K562 (cell line): ENCODE results near the gene IZUMO1R. TPM values are rescaled to one million over a fixed set of nuclear protein-coding genes. Genes with fewer than 3 reads are reported as not detected.

Experiments used
- ATAC-seq: fragments of 200-7000 bp; cut with Tn5 transposase; 3 replicates; pipeline ENCODE4 v1.9.1; 2020; ENCODE audit warnings: moderate library complexity
- BruUV-seq: library from RNA; stranded (reverse); fragments of 400-500 nt; replicated peaks from 2 replicates; lab custom pipeline; 2021; lab: Mats Ljungman, UMichigan
- CTCF ChIA-PET: fragments of 300-600 bp; formaldehyde crosslinking; extraction: SDS; loops from one replicate; lab custom pipeline; 2021; ENCODE audit warnings: low intra/inter-chr PET ratio; lab: Yijun Ruan, JAX
- POLR2A ChIA-PET: fragments of 300-600, 350-650 bp; sonication (Branson Sonifier 250); formaldehyde crosslinking; extraction: SDS; loops from one replicate; lab custom pipeline; 2021; ENCODE audit warnings: antibody characterized with exemption, inconsistent platforms; lab: Yijun Ruan, JAX
- DNase-seq, 4 experiments: peaks; one replicate each; pipeline versions ENCODE4 v3.0.0 to v3.0.0-alpha.2; 2011 to 2018; ENCODE audit warnings: low spot score in 3 of 4, mixed read lengths in 3 of 4; ENCODE audit errors: extremely low read depth in 1 of 4
- FAIRE-seq: peaks from 2 replicates; lab custom pipeline; 2011; peaks lifted over from hg19 to GRCh38; lab: Jason Lieb, UNC
- H2AFZ ChIP-seq: 2 replicates; pipeline ENCODE4 v1.6.0; 2011; ENCODE audit warnings: low read depth, low read length, control low read depth, inconsistent platforms
- H3K27ac ChIP-seq: fragments of 200-600 bp; 3 replicates; pipeline ENCODE4 v1.8.0; 2011; ENCODE audit warnings: low read depth, mild to moderate bottlenecking, control low read depth, inconsistent platforms, low read length, moderate library complexity, mixed read lengths; ENCODE audit errors: extremely low read depth
- H3K27me3 ChIP-seq, 2 experiments: fragments of 300-600 bp in 1 of 2; 2 replicates in 1 of 2; 3 replicates in 1 of 2; pipeline versions ENCODE4 v1.6.0 to v1.8.0; 2011; ENCODE audit warnings: inconsistent platforms in 2 of 2, low read length in 2 of 2, mild to moderate bottlenecking in 1 of 2, mixed read lengths in 1 of 2, moderate library complexity in 1 of 2; ENCODE audit not compliant: control insufficient read depth in 2 of 2, insufficient read depth in 2 of 2
- H3K36me3 ChIP-seq: fragments of 300-600 bp; 3 replicates; pipeline ENCODE4 v1.8.0; 2011; ENCODE audit warnings: mild to moderate bottlenecking, low read length, inconsistent platforms; ENCODE audit not compliant: control insufficient read depth, insufficient read depth
- H3K4me1 ChIP-seq, 2 experiments: fragments of 200-600 bp in 1 of 2; replicated peaks in 1 of 2; 2 replicates in 1 of 2; 3 replicates in 1 of 2; pipeline versions ENCODE4 v1.5.1 to v1.8.0; 2011; ENCODE audit warnings: inconsistent platforms in 2 of 2, low read length in 2 of 2, mild to moderate bottlenecking in 1 of 2, mixed read lengths in 1 of 2, moderate library complexity in 1 of 2; ENCODE audit not compliant: control insufficient read depth in 2 of 2, insufficient read depth in 2 of 2
- H3K4me2 ChIP-seq: 2 replicates; pipeline ENCODE4 v1.6.1; 2011; ENCODE audit warnings: low read length, control low read depth, inconsistent platforms, mixed read lengths; ENCODE audit not compliant: insufficient read depth
- H3K4me3 ChIP-seq: fragments of 200-600 bp; sonication (generic), shearing (Covaris generic); 2 replicates; pipeline ENCODE4 v1.5.1; 2016; ENCODE audit warnings: control low read depth, inconsistent platforms
- H3K79me2 ChIP-seq: fragments of 200-600 bp; 3 replicates; pipeline ENCODE4 v1.8.0; 2011; ENCODE audit warnings: low read length, inconsistent platforms; ENCODE audit not compliant: control insufficient read depth, insufficient read depth
- H3K9ac ChIP-seq, 2 experiments: 2 replicates each; pipeline versions ENCODE4 v1.6.0 to v1.6.1; 2011; ENCODE audit warnings: low read depth in 2 of 2, low read length in 2 of 2, control low read depth in 1 of 2, inconsistent platforms in 1 of 2, mild to moderate bottlenecking in 1 of 2, mixed read lengths in 1 of 2; ENCODE audit not compliant: insufficient read depth in 1 of 2
- H3K9me1 ChIP-seq: one replicate; pipeline ENCODE4 v1.6.0; 2011; ENCODE audit warnings: inconsistent platforms, mild to moderate bottlenecking, low read length, moderate library complexity; ENCODE audit not compliant: control insufficient read depth, insufficient read depth
- H3K9me3 ChIP-seq: replicated peaks from 2 replicates; pipeline ENCODE4 v1.5.1; 2011; ENCODE audit warnings: low read depth, low read length, inconsistent platforms; ENCODE audit not compliant: control insufficient read depth, insufficient read depth
- H4K20me1 ChIP-seq: replicated peaks from 2 replicates; pipeline ENCODE4 v1.6.1; 2011; ENCODE audit warnings: low read length, inconsistent platforms, mixed read lengths; ENCODE audit not compliant: control insufficient read depth, insufficient read depth
- BDP1 ChIP-seq: IDR thresholded peaks from 3 replicates; pipeline ENCODE4 v1.6.1; 2011; ENCODE audit not compliant: insufficient read length, insufficient read depth
- ILK ChIP-seq: fragments of 450-650 bp; IDR thresholded peaks from 2 replicates; pipeline ENCODE4 v1.6.1; 2016; ENCODE audit warnings: missing genetic modification characterization, low read depth, mild to moderate bottlenecking, missing compliant biosample characterization, moderate library complexity, borderline replicate concordance
- MEIS2 ChIP-seq: fragments of 450-650 bp; IDR thresholded peaks from 2 replicates; pipeline ENCODE4 v1.6.1; 2014; ENCODE audit warnings: mild to moderate bottlenecking; ENCODE audit not compliant: partially characterized antibody
- NRF1 ChIP-seq, 2 experiments: fragments of 450-650 bp; IDR thresholded peaks in 1 of 2; conservative IDR thresholded peaks in 1 of 2; 2 replicates each; pipeline ENCODE4 v1.6.1; 2014; ENCODE audit warnings: mild to moderate bottlenecking in 2 of 2
- POLR2H ChIP-seq: IDR thresholded peaks from 2 replicates; pipeline ENCODE4 v1.6.1; 2016; ENCODE audit warnings: missing genetic modification characterization, low read depth, mild to moderate bottlenecking, control low read depth, missing compliant biosample characterization, moderate library complexity
- PRPF4 ChIP-seq: fragments of 200-400 bp; formaldehyde crosslinking; IDR thresholded peaks from one replicate; pipeline ENCODE4 v1.6.1; 2017; ENCODE audit warnings: low read length, low read depth, mild to moderate bottlenecking; ENCODE audit not compliant: insufficient read depth, poor library complexity, severe bottlenecking
- PURB ChIP-seq: sonication (generic); formaldehyde crosslinking; IDR thresholded peaks from 2 replicates; pipeline ENCODE4 v1.9.0; 2021; ENCODE audit warnings: low read depth, mild to moderate bottlenecking, missing genetic modification reagents
- RERE ChIP-seq: sonication (generic); formaldehyde crosslinking; IDR thresholded peaks from 2 replicates; pipeline ENCODE4 v1.8.0; 2023; ENCODE audit warnings: missing genetic modification reagents, mild to moderate bottlenecking, borderline replicate concordance
- SIRT6 ChIP-seq: IDR thresholded peaks from one replicate; pipeline ENCODE4 v1.6.1; 2012; ENCODE audit warnings: low read depth, mild to moderate bottlenecking, control low read depth, inconsistent platforms, low read length, moderate library complexity
- SLC30A9 ChIP-seq: fragments of 250-450 bp; sonication (Bioruptor Pico); IDR thresholded peaks from 2 replicates; pipeline ENCODE4 v1.8.0; 2022; ENCODE audit warnings: mild to moderate bottlenecking, moderate library complexity
- TBP ChIP-seq: optimal IDR thresholded peaks from 2 replicates; pipeline ENCODE3; 2011; ENCODE audit warnings: low read depth, low read length, improper control_type of control experiment
- YY1 ChIP-seq, 3 experiments: IDR thresholded peaks; 2 replicates each; pipeline ENCODE4 v1.6.1; 2011; ENCODE audit warnings: low read length in 2 of 3, mild to moderate bottlenecking in 2 of 3, moderate library complexity in 2 of 3, borderline replicate concordance in 1 of 3, control low read depth in 1 of 3, low read depth in 1 of 3; ENCODE audit not compliant: insufficient read depth in 3 of 3, insufficient replicate concordance in 2 of 3, control insufficient read depth in 1 of 3, insufficient read length in 1 of 3; ENCODE audit errors: extremely low read depth in 1 of 3
- ZNF449 ChIP-seq: fragments of 250-450 bp; sonication (Bioruptor Pico); IDR thresholded peaks from 2 replicates; pipeline ENCODE4 v1.8.0; 2022; ENCODE audit warnings: moderate library complexity, mild to moderate bottlenecking, inconsistent platforms
- WGBS: fragments of 100-300 bp; shearing (Covaris generic); methylation state at CpG from one replicate; pipeline ENCODE4 v1.1.6; 2016; ENCODE audit warnings: low coverage, mixed read lengths; ENCODE audit not compliant: insufficient coverage; ENCODE audit errors: missing lambda C conversion rate; 5-methylcytosine and 5-hydroxymethylcytosine counted together
- in situ Hi-C: fragments of 300-500 bp; cut with MboI; formaldehyde crosslinking; loops from 4 replicates; pipeline ENCODE4 v1.15.0; 2018; ENCODE audit warnings: inconsistent platforms, mixed read lengths
- intact Hi-C: fragments of 100-400 bp; cut with micrococcal nuclease; formaldehyde crosslinking; loops from 2 replicates; pipeline ENCODE4 v1.14.2; 2022
- polyA plus RNA-seq, 8 experiments: library from polyadenylated mRNA; depleted of rRNA in 4 of 8; stranded (reverse) in 5 of 8; unstranded in 3 of 8; fragments of >200 nt; fragmentation: Nextera tagmentation in 2 of 8; fragmentation: Illumina TruSeq in 1 of 8; extraction: Ambion mirVana in 2 of 8; extraction: Trizol in 1 of 8; gene quantifications; 2 replicates each; pipeline versions ENCODE4 v1.2.1 to v1.2.3, GENCODE V29; 2011 to 2014; ENCODE audit warnings: inconsistent platforms in 1 of 8, missing spikeins in 1 of 8
- total RNA-seq, 7 experiments: library from RNA; depleted of rRNA in 6 of 7; stranded (reverse); fragments of >200 nt in 6 of 7; fragmentation: Illumina TruSeq in 2 of 7; extraction: Trizol in 2 of 7; gene quantifications; 2 replicates each; pipeline versions ENCODE4 v1.2.1 to v1.2.3, GENCODE V29; 2011 to 2021; ENCODE audit warnings: low replicate concordance in 1 of 7

Gene IZUMO1R
- total and polyA plus RNA-seq, 9 of the 15 experiments (the other 6 are each of a cell fraction or from before 2014, with no cell fraction given): not detected

GRCh38 chr11:94322501-94322900 lies 18.1 kb downstream of the IZUMO1R start:
- intact Hi-C loops (loop anchor here (10.0 kb wide), 2 partner anchors 148 to 428 kb away; no protein-coding TSS in a partner anchor), in situ Hi-C loops (loop anchor here (10.0 kb wide), 1 partner anchor 182 kb away; no protein-coding TSS in a partner anchor)
- no peak for FAIRE-seq
- Histone ChIP-seq H3K9me3 (no peaks in the 10 kb centered on the region), H3K9ac (no peak overlapping the region), H2AFZ (no peak overlapping the region), H3K4me1 (no peaks in the 10 kb centered on the region), H3K27me3 (no peaks in the 10 kb centered on the region), H3K4me2 (no peak overlapping the region), H3K4me3 (no peak overlapping the region), H3K36me3 (no peaks in the 10 kb centered on the region), H4K20me1 (no peaks in the 10 kb centered on the region), H3K27ac (no peak overlapping the region), H3K9me1 (no peaks in the 10 kb centered on the region), H3K79me2 (no peaks in the 10 kb centered on the region)
- ATAC-seq: no peak
- POLR2A ChIA-PET: no interaction called here
- BruUV-seq: no TSS peak
- WGBS: 0% methylated on average over 1 of the region's 3 CpGs
- DNase-seq: no peak
- CTCF ChIA-PET: interaction anchor here (0.6 kb wide), 1 partner anchor 860 kb away, joined by 3 read pairs; no protein-coding TSS in a partner anchor
- TF ChIP-seq ILK (tag) (no peak), TBP (no peak), SIRT6 (no peak), PRPF4 (no peak), POLR2H (tag) (no peak), ZNF449 (CRISPR knock-in tag) (no peak), PURB (CRISPR knock-in tag) (no peak), SLC30A9 (CRISPR knock-in tag) (no peak), YY1 (IDR thresholded peaks at IDR 0.05; ENCODE audit: borderline replicate concordance in 1 of 3, control insufficient read depth in 1 of 3, extremely low read depth in 1 of 3, insufficient read depth in 3 of 3, insufficient read length in 1 of 3, insufficient replicate concordance in 2 of 3, low read depth in 1 of 3, low read length in 2 of 3) (no peak), RERE (CRISPR knock-in tag) (no peak), NRF1 (conservative IDR thresholded peaks at IDR 0.05 in 1 of 2, IDR thresholded peaks at IDR 0.05 in 1 of 2) (no peak), BDP1 (no peak), MEIS2 (no peak)
